Cardiac muscle cell (in vitro differentiated cells and primary cell): ENCODE results near the gene KLHL41. TPM values are rescaled to one million over a fixed set of nuclear protein-coding genes. Genes with fewer than 3 reads are reported as not detected.
A peak's percentile ranks its signal among the peaks of the same experiment; 100 is the strongest.
"Not testable (repeated sequence)": the region's sequence is repeated elsewhere in the genome, so short reads cannot be mapped to it uniquely, and the experiment has no call there.

Source experiments
- DNase-seq, 2 donors: peaks; one replicate each; pipeline versions ENCODE4 v3.0.0 to v3.0.0-alpha.2; 2010 to 2017; ENCODE audit warnings: low read depth in 1 of 2, low spot score in 1 of 2
- H3K27ac ChIP-seq: fragments of 200-600 bp; sonication (generic); 2 replicates; pipeline ENCODE4 v1.5.1; 2016
- H3K27me3 ChIP-seq: fragments of 200-600 bp; sonication (generic); 2 replicates; pipeline ENCODE4 v1.6.0; 2016; ENCODE audit warnings: control low read depth
- H3K36me3 ChIP-seq: fragments of 200-600 bp; sonication (generic); 2 replicates; pipeline ENCODE4 v1.5.1; 2016; ENCODE audit warnings: control low read depth
- H3K4me1 ChIP-seq: fragments of 200-600 bp; sonication (generic); 2 replicates; pipeline ENCODE4 v1.8.1; 2017; ENCODE audit warnings: low read depth, mild to moderate bottlenecking, mixed run types
- H3K4me3 ChIP-seq: fragments of 200-600 bp; sonication (generic); 2 replicates; pipeline ENCODE4 v1.5.1; 2016; ENCODE audit warnings: mild to moderate bottlenecking
- H3K9me3 ChIP-seq: fragments of 200-600 bp; sonication (generic); 2 replicates; pipeline ENCODE4 v1.5.1; 2017; ENCODE audit warnings: low read depth, mild to moderate bottlenecking, control low read depth
- polyA plus RNA-seq: library from polyadenylated mRNA; unstranded; fragments of >200 nt; fragmentation: Nextera tagmentation; extraction: Ambion mirVana; gene quantifications from 2 replicates; pipeline ENCODE4 v1.2.1, GENCODE V29; 2016
- total RNA-seq: library from RNA; depleted of rRNA; stranded (reverse); fragments of >200 nt; gene quantifications from 2 replicates; pipeline ENCODE4 v1.2.3, GENCODE V29; 2016
- TF ChIP-seq, protein P1 (sequence below): IDR thresholded peaks from 2 replicates; pipeline ENCODE4 v1.5.1; 2012; ENCODE audit warnings: low read depth, mild to moderate bottlenecking, low read length

The KLHL41 gene
- total and polyA plus RNA-seq, 2 experiments from 2014 or later: 12.3 to 56.3 TPM

DNA sequence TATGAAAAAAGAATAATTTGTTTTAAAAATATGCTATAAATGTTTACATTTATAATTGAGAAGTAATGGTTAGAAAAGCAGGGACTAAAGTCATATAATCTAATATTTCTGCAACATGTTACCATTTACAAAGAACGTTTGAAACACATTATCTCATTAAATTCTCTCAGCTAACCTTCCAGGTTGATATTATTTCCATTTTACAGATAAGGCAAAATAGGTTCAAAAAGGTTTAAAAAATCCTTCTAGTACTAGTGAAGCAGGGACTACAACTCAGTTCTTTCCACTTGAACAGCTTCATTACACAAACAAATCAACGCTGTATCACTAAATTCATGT lies 63.3 kb downstream of the KLHL41 start:
- DNase-seq: no peak
- Histone ChIP-seq H3K4me3 (peak overlapping the region; percentile 49), H3K4me1 (peaks cover 24% of the 10 kb centered on the region), H3K36me3 (peaks cover 6% of the 10 kb centered on the region), H3K27me3 (no peaks in the 10 kb centered on the region), H3K27ac (peak overlapping the region; percentile 89), H3K9me3 (no peaks in the 10 kb centered on the region)
- TF ChIP-seq, protein P1, sequence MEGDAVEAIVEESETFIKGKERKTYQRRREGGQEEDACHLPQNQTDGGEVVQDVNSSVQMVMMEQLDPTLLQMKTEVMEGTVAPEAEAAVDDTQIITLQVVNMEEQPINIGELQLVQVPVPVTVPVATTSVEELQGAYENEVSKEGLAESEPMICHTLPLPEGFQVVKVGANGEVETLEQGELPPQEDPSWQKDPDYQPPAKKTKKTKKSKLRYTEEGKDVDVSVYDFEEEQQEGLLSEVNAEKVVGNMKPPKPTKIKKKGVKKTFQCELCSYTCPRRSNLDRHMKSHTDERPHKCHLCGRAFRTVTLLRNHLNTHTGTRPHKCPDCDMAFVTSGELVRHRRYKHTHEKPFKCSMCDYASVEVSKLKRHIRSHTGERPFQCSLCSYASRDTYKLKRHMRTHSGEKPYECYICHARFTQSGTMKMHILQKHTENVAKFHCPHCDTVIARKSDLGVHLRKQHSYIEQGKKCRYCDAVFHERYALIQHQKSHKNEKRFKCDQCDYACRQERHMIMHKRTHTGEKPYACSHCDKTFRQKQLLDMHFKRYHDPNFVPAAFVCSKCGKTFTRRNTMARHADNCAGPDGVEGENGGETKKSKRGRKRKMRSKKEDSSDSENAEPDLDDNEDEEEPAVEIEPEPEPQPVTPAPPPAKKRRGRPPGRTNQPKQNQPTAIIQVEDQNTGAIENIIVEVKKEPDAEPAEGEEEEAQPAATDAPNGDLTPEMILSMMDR: no peak

DNA sequence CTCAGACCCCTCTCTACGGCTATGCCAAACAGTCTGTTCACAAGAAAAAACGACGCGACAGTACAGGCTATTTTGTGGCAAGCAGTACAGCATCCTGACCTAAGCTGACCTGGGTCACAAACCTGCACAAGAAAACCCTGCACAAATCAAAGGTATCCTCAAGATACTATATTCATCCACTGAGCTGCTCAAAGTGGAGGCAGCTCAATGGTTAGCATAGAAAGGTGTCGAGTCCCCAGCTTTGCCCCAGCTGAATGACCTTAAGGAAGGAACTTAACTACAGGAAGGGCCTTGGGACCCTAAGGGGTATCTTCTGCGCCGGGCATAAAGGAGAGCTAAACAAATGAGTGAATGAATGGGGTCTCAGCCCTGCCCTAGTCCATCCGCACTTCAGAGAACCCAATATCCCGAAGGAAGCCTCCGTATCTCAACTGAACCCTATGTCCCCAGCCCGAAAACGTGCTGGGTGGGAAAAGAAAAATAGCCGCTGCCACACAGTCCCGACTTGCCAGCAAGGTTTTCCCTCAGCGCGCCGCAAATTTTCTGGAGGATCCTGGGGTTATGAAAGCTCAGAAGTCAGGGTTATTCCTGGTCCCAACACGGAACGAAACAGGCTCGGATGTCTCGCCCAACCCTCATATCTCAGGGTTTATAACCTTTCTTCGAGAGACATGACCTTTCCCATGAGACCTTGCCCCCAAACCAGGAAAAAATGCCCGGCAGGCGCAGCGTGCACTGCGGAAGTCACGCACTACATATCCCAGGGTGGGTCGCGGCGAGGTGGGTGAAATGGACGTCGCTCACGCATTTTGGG lies 63.9 kb downstream of the KLHL41 start, which contains the start of gene FASTKD1:
TSS of gene FASTKD1 (minus strand) at position 706 of the 814 bp plus-strand sequence. CDS start 1,836 bp downstream, outside the sequence.
- TF ChIP-seq, protein P1: no peak
- H3K4me3 ChIP-seq: peak within 1 kb of the TSS; percentile 49
- no peaks in the 10 kb centered on the region for H3K9me3 ChIP-seq
- peaks cover 24% of the 10 kb centered on the region for H3K4me1 ChIP-seq
- peak; percentile 89 to 93 for DNase-seq
- H3K27me3 ChIP-seq: no peaks in the 10 kb centered on the region
- H3K36me3 ChIP-seq: peaks cover 4% of the 10 kb centered on the region
- peak within 1 kb of the TSS; percentile 89 for H3K27ac ChIP-seq

DNA sequence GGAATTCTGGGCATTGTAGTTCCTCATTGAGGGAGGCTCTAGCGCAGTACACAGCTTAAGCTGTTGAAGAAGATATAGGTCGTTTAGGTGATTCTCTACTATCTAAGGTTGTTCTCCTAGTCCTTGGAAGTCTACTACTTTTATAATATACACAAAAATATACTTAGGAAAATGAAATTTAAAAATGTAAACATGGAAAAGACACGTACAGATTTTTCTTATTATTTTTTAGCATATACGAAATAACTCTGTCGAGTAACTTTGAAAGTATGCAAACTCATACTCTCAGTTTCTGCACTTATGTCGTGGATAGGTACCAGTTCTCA lies 64.4 kb downstream of the KLHL41 start:
- Histone ChIP-seq H3K36me3 (peaks cover 4% of the 10 kb centered on the region), H3K9me3 (no peaks in the 10 kb centered on the region), H3K4me3 (peak overlapping the region; percentile 49), H3K27ac (peak overlapping the region; percentile 89), H3K27me3 (peaks cover 5% of the 10 kb centered on the region), H3K4me1 (peaks cover 24% of the 10 kb centered on the region)
- TF ChIP-seq, protein P1: no peak
- DNase-seq: no peak

DNA sequence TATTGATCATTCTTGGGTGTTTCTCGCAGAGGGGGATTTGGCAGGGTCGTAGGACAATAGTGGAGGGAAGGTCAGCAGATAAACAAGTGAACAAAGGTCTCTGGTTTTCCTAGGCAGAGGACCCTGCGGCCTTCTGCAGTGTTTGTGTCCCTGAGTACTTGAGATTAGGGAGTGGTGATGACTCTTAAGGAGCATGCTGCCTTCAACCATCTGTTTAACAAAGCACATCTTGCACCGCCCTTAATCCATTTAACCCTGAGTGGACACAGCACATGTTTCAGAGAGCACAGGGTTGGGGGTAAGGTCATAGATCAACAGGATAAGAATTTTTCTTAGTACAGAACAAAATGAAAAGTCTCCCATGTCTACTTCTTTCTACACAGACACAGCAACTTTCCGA lies 65.0 kb downstream of the KLHL41 start:
- not testable (repeated sequence) for H3K9me3 ChIP-seq, H3K27ac ChIP-seq, DNase-seq, H3K36me3 ChIP-seq, H3K4me3 ChIP-seq
- Histone ChIP-seq H3K27me3 (peaks cover 11% of the 10 kb centered on the region), H3K4me1 (peaks cover 24% of the 10 kb centered on the region)

DNA sequence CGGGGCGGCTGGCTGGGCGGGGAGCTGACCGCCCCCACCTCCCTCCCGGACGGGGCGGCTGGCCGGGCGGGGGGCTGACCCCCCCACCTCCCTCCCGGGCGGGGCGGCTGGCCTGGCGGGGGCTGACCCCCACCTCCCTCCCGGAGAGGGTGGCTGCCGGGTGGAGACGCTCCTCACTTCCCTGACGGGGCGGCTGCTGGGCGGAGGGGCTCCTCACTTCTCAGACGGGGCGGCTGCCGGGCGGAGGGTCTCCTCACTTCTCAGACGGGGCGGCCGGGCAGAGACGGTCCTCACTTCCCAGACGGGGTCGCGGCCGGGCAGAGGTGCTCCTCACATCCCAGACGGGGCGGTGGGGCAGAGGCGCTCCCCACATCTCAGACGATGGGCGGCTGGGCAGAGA lies 65.8 kb downstream of the KLHL41 start:
- H3K27ac ChIP-seq, DNase-seq, H3K36me3 ChIP-seq, H3K4me3 ChIP-seq, H3K9me3 ChIP-seq: not testable (repeated sequence)
- Histone ChIP-seq H3K4me1 (peaks cover 18% of the 10 kb centered on the region), H3K27me3 (peaks cover 13% of the 10 kb centered on the region)

Other genes starting within 250 kb of the KLHL41 start
- 1.3 and 1.5 TPM in 2 replicates for gene LRP2, start 147.2 kb upstream of the KLHL41 start, total RNA-seq
- gene LRP2, start 147.2 kb upstream of the KLHL41 start, polyA plus RNA-seq: 1.2 and 1.7 TPM in 2 replicates
- 6.9 and 8.4 TPM in 2 replicates for gene BBS5, start 30.2 kb upstream of the KLHL41 start, total RNA-seq
- gene BBS5, start 30.2 kb upstream of the KLHL41 start, polyA plus RNA-seq: 8.9 and 14.0 TPM in 2 replicates
- gene FASTKD1, start 64.2 kb downstream of the KLHL41 start, total RNA-seq: 27.8 and 41.3 TPM in 2 replicates
- 61.4 and 62.4 TPM in 2 replicates for gene FASTKD1, start 64.2 kb downstream of the KLHL41 start, polyA plus RNA-seq
- 17.5 and 24.7 TPM in 2 replicates for gene PPIG, start 74.6 kb downstream of the KLHL41 start, total RNA-seq
- 70.0 and 87.5 TPM in 2 replicates for gene PPIG, start 74.6 kb downstream of the KLHL41 start, polyA plus RNA-seq
- not detected in 2 replicates for gene CFAP210, start 184.7 kb downstream of the KLHL41 start, total RNA-seq
- 0.28 and 0.31 TPM in 2 replicates for gene CFAP210, start 184.7 kb downstream of the KLHL41 start, polyA plus RNA-seq
- gene PHOSPHO2, start 184.8 kb downstream of the KLHL41 start, total RNA-seq: 3.4 and 3.8 TPM in 2 replicates
- 3.8 and 7.0 TPM in 2 replicates for gene PHOSPHO2, start 184.8 kb downstream of the KLHL41 start, polyA plus RNA-seq
- 32.2 and 46.2 TPM in 2 replicates for gene KLHL23, start 224.1 kb downstream of the KLHL41 start, total RNA-seq
- 17.1 and 27.6 TPM in 2 replicates for gene KLHL23, start 224.1 kb downstream of the KLHL41 start, polyA plus RNA-seq